ENCODE results near the gene ZNF784.

The ZNF784 gene

DNA sequence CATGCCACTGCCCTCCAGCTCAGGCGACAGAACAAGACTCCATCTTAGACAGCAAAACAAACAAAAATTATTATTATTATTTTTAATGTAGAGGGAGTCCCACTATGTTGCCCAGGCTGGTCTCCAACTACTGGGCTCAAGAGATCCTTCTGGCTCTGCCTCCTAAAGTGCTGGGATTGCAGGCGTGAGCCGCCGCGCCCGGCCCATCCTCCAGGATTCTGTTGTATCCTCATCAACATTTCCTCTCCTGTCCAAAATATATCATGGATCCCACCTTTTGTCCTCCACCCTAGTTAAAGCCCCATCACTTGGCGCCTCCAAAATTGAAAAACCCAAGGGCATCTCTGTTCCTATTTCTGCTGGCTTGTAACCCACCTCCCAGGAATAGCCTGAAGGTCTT lies 1.2 kb downstream of the ZNF784 start:
- Histone ChIP-seq H3K9me3 (ENCODE audit: control insufficient read depth, low read length) (no peaks in the 10 kb centered on the region), H3K79me2 (no peaks in the 10 kb centered on the region), H3K4me3 (ENCODE audit: low read depth, low read length) (no peak overlapping the region), H3K27me3 (ENCODE audit: control insufficient read depth, insufficient read depth, low read length) (no peaks in the 10 kb centered on the region), H3K4me2 (ENCODE audit: low read length) (no peak overlapping the region), H2AFZ (no peak overlapping the region), H3K9ac (no peak overlapping the region), H3K4me1 (no peaks in the 10 kb centered on the region), H3K36me3 (ENCODE audit: control insufficient read depth, insufficient read depth, low read length) (no peaks in the 10 kb centered on the region), H3K27ac (no peak overlapping the region)
- TF ChIP-seq CTCF (IDR thresholded peaks at IDR 0.05), result no peak

DNA sequence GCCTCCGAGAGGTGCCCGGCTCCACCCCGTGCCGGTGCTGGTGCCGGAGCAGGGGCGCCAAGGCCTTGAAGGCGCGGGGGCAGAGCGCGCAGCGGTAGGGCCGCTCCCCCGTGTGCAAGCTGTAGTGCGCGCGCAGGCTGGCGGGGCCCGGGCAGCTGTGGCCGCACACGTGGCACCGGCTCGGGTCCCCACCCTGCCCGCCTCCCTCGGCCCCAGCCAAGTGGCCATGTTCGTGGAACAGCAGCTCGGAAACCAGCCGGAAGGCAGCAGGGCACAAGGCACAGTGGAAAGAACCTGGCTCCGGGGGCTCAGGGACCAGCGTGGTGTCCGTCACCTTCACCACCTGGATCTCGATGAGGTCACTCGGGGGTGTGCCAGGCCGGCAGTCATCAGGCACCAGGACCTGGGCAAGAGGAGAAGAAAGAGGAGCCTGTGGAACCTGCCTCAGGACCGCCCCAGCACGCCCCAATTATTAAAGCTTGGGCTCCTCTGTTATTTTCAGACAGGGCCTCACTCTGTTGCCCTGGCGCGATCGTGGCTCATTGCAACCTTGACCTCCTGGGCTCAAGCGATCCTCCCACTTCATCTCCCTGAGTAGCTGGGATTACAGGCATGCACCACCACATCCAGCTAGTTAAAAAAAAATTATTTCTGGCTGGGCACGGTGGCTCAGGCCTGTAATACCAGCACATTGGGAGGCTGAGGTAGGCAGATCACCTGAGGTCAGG lies 2.0 kb downstream of the ZNF784 start:
- no peak overlapping the region for H3K27ac ChIP-seq
- H3K9ac ChIP-seq, result no peak overlapping the region
- no peak for TF ChIP-seq CTCF (IDR thresholded peaks at IDR 0.05)
- H3K4me1 ChIP-seq, result no peaks in the 10 kb centered on the region
- H2AFZ ChIP-seq, result no peak overlapping the region
- no peaks in the 10 kb centered on the region for H3K79me2 ChIP-seq
- no peak overlapping the region for H3K4me2 ChIP-seq (ENCODE audit: low read length)
- no peaks in the 10 kb centered on the region for H3K36me3 ChIP-seq (ENCODE audit: control insufficient read depth, insufficient read depth, low read length)
- H3K4me3 ChIP-seq (ENCODE audit: low read depth, low read length), result no peak overlapping the region
- H3K9me3 ChIP-seq (ENCODE audit: control insufficient read depth, low read length), result no peaks in the 10 kb centered on the region
- H3K27me3 ChIP-seq (ENCODE audit: control insufficient read depth, insufficient read depth, low read length), result no peaks in the 10 kb centered on the region

GRCh38 chr19:55621673-55622231 lies 2.6 kb downstream of the ZNF784 start:
- H3K9me3 ChIP-seq (ENCODE audit: control insufficient read depth, low read length), result no peaks in the 10 kb centered on the region

GRCh38 chr19:55621205-55621672 lies 3.1 kb downstream of the ZNF784 start:
- Histone ChIP-seq H3K9ac (no peak overlapping the region), H3K4me2 (ENCODE audit: low read length) (no peak overlapping the region), H3K79me2 (peaks cover 2% of the 10 kb centered on the region), H3K27ac (no peak overlapping the region), H3K9me3 (ENCODE audit: control insufficient read depth, low read length) (no peaks in the 10 kb centered on the region), H2AFZ (no peak overlapping the region), H3K36me3 (ENCODE audit: control insufficient read depth, insufficient read depth, low read length) (no peaks in the 10 kb centered on the region), H3K4me3 (ENCODE audit: low read depth, low read length) (no peak overlapping the region), H3K27me3 (ENCODE audit: control insufficient read depth, insufficient read depth, low read length) (no peaks in the 10 kb centered on the region), H3K4me1 (no peaks in the 10 kb centered on the region)
- TF ChIP-seq CTCF (IDR thresholded peaks at IDR 0.05), result no peak

More at GRCh38 chr19:55621673-55622231, 2.6 kb downstream of the ZNF784 start:
- H2AFZ ChIP-seq, result no peak overlapping the region
- H3K4me1 ChIP-seq, result no peaks in the 10 kb centered on the region
- no peaks in the 10 kb centered on the region for H3K79me2 ChIP-seq
- no peak overlapping the region for H3K27ac ChIP-seq
- no peak overlapping the region for H3K4me3 ChIP-seq (ENCODE audit: low read depth, low read length)
- H3K36me3 ChIP-seq (ENCODE audit: control insufficient read depth, insufficient read depth, low read length), result no peaks in the 10 kb centered on the region
- no peak for TF ChIP-seq CTCF (IDR thresholded peaks at IDR 0.05)
- no peaks in the 10 kb centered on the region for H3K27me3 ChIP-seq (ENCODE audit: control insufficient read depth, insufficient read depth, low read length)
- no peak overlapping the region for H3K4me2 ChIP-seq (ENCODE audit: low read length)
- no peak overlapping the region for H3K9ac ChIP-seq

Data from parathyroid adenoma (tissue), 2 donors.